Calu3 (cell line): ENCODE data around the gene LSP1. TPM values are rescaled to one million over a fixed set of nuclear protein-coding genes. Genes with fewer than 3 reads are reported as not detected.
"Not testable (repeated sequence)": the region's sequence is repeated elsewhere in the genome, so short reads cannot be mapped to it uniquely, and the experiment has no call there.

Experiments used
- BruUV-seq: library from RNA; stranded (reverse); fragments of 400-500 nt; replicated peaks from 2 replicates; lab custom pipeline; 2021; lab: Mats Ljungman, UMichigan
- CTCF ChIA-PET: fragments of 300-600 bp; sonication (Branson Sonifier 250); formaldehyde crosslinking; loops from one replicate; lab custom pipeline; 2022; ENCODE audit warnings: antibody characterized with exemption; lab: Charles Lee
- DNase-seq: peaks from one replicate; pipeline ENCODE4 v3.0.0; 2022
- H3K27ac Mint-ChIP-seq: one replicate; pipeline ENCODE4 v1.8.0; 2022; ENCODE audit warnings: mixed read lengths; ENCODE audit not compliant: unreplicated experiment
- H3K27me3 Mint-ChIP-seq: one replicate; pipeline ENCODE4 v1.8.0; 2022; ENCODE audit warnings: mixed read lengths; ENCODE audit not compliant: unreplicated experiment
- H3K36me3 Mint-ChIP-seq: one replicate; pipeline ENCODE4 v1.8.0; 2022; ENCODE audit warnings: mild to moderate bottlenecking, moderate library complexity, mixed read lengths; ENCODE audit not compliant: insufficient read depth, unreplicated experiment
- H3K4me1 Mint-ChIP-seq: one replicate; pipeline ENCODE4 v1.8.0; 2022; ENCODE audit warnings: mild to moderate bottlenecking, low read depth, mixed read lengths; ENCODE audit not compliant: unreplicated experiment
- H3K4me3 Mint-ChIP-seq: one replicate; pipeline ENCODE4 v1.8.0; 2022; ENCODE audit warnings: mild to moderate bottlenecking, low read depth, moderate library complexity, mixed read lengths; ENCODE audit not compliant: unreplicated experiment
- H3K9me3 Mint-ChIP-seq: one replicate; pipeline ENCODE4 v1.8.0; 2022; ENCODE audit warnings: low read depth, mixed read lengths; ENCODE audit not compliant: unreplicated experiment
- CTCF ChIP-seq: fragments of 200-600 bp; IDR thresholded peaks from one replicate; pipeline ENCODE4 v1.8.0; 2022; ENCODE audit warnings: antibody characterized with exemption; ENCODE audit not compliant: unreplicated experiment
- intact Hi-C: fragments of 100-400 bp; cut with micrococcal nuclease; formaldehyde crosslinking; loops from one replicate; pipeline ENCODE4 v1.10.0; 2022; ENCODE audit not compliant: unreplicated experiment
- total RNA-seq: library from RNA; stranded (reverse); gene quantifications from 2 replicates; pipeline ENCODE4 v1.2.3, GENCODE V29; 2022

Gene LSP1
- total RNA-seq, 1 experiment from 2014 or later = not detected

GRCh38 chr11:1872267-1872985, 19.5 kb downstream of the LSP1 start:
- H3K9me3 Mint-ChIP-seq = no peaks in the 10 kb centered on the region
- no peak for TF ChIP-seq CTCF
- H3K36me3 Mint-ChIP-seq = peaks cover 9% of the 10 kb centered on the region
- H3K4me1 Mint-ChIP-seq = no peaks in the 10 kb centered on the region
- no peak overlapping the region for H3K4me3 Mint-ChIP-seq
- CTCF ChIA-PET = no interaction called here
- DNase-seq = no peak
- H3K27ac Mint-ChIP-seq = no peak overlapping the region
- intact Hi-C loops = loop anchor here (5.0 kb wide), 1 partner anchor 35 kb away; the partner anchor contains the start of gene TNNI2
- no TSS peak for BruUV-seq
- H3K27me3 Mint-ChIP-seq = peaks cover 60% of the 10 kb centered on the region

- H3K36me3 Mint-ChIP-seq = peaks cover 11% of the 10 kb centered on the region
- CTCF ChIA-PET = interaction anchor here (0.6 kb wide), 1 partner anchor 649 kb away, joined by 7 read pairs; no protein-coding TSS in a partner anchor
- no peak for TF ChIP-seq CTCF
- no peaks in the 10 kb centered on the region for H3K9me3 Mint-ChIP-seq
- intact Hi-C loops = loop anchor here (5.0 kb wide), 1 partner anchor 36 kb away; the partner anchor contains the start of gene TNNI2
- no peaks in the 10 kb centered on the region for H3K4me1 Mint-ChIP-seq
- DNase-seq = no peak
- no peak overlapping the region for H3K27ac Mint-ChIP-seq
- BruUV-seq = no TSS peak
- H3K4me3 Mint-ChIP-seq = no peak overlapping the region
- peaks cover 59% of the 10 kb centered on the region for H3K27me3 Mint-ChIP-seq
These were observed 20.3 kb downstream of the LSP1 start for GRCh38 chr11:1873048-1873812.

DNA sequence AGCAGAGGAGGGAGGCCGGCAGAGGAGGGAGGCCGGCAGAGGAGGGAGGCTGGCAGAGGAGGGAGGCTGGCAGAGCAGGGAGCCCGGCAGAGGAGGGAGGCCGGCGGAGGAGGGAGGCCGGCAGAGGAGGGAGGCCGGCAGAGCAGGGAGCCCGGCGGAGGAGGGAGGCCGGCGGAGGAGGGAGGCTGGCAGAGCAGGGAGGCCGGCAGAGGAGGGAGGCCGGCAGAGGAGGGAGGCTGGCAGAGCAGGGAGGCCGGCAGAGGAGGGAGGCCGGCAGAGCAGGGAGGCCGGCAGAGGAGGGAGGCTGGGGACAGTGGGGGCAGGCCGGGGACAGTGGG, 20.9 kb downstream of the LSP1 start:
- Mint-ChIP-seq H3K27me3 (peaks cover 53% of the 10 kb centered on the region), H3K36me3 (peaks cover 11% of the 10 kb centered on the region)
- H3K27ac Mint-ChIP-seq, H3K9me3 Mint-ChIP-seq, BruUV-seq, H3K4me3 Mint-ChIP-seq, CTCF ChIA-PET, DNase-seq, H3K4me1 Mint-ChIP-seq: not testable (repeated sequence)
- intact Hi-C loops = loop anchor here (5.0 kb wide), 1 partner anchor 36 kb away; the partner anchor contains the start of gene TNNI2

DNA sequence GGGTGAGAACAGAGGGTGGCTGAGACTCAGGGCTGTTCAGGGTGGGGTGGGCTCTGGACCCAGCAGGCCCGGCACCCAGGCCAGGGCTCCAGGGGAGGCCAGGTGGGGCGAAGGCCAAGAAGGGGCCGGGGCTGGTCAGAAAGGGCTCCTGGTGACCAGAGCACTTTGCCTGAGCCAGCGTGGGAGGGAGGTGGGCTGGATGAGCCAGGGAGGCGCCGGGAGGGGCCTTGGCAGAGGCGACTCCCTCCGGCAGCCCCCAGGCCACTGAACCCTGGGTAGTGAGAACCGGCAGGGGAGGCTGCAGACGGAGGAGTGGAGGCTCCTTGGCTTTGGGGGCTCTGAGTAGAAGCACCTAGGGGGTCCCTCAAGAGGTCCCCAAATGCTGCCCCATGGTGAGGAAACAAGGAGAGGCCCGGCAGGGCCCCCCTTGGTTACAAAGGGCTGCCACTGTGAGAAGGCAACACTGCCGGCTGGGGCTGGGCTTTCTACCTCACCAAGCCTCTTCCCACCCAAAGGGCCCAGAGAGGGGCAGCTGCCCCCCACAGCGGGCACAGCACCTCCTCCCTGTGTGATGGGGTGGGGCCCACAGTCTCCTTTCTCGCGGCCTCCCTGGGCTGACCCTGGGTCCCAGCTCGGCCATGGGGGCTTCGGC, 21.7 kb downstream of the LSP1 start:
- BruUV-seq, DNase-seq, H3K27ac Mint-ChIP-seq, CTCF ChIA-PET, H3K4me3 Mint-ChIP-seq, H3K4me1 Mint-ChIP-seq, H3K9me3 Mint-ChIP-seq: not testable (repeated sequence)
- peaks cover 46% of the 10 kb centered on the region for H3K27me3 Mint-ChIP-seq
- peaks cover 11% of the 10 kb centered on the region for H3K36me3 Mint-ChIP-seq
- intact Hi-C loops = loop anchor here (5.0 kb wide), 1 partner anchor 37 kb away; the partner anchor contains the start of gene TNNI2
